Cardiac fibroblast (primary cell): ENCODE measurements around the gene A4GALT.

Experiments used
- DNase-seq, 2 donors: peaks; one replicate each; pipeline versions ENCODE4 v3.0.0 to v3.0.0-alpha.2; 2010; ENCODE audit warnings: low read depth in 2 of 2
- H3K4me3 ChIP-seq, 2 donors: replicated peaks in 1 of 2; 1 replicate in 1 of 2; 2 replicates in 1 of 2; pipeline ENCODE4 v1.5.1; 2011; ENCODE audit warnings: low read depth in 2 of 2, low read length in 2 of 2, mild to moderate bottlenecking in 2 of 2, moderate library complexity in 1 of 2
- TF ChIP-seq, protein P1 (sequence below): IDR thresholded peaks from one replicate; pipeline ENCODE4 v1.5.1; 2011; ENCODE audit warnings: low read depth, mild to moderate bottlenecking, low read length, inconsistent platforms

A4GALT gene

DNA sequence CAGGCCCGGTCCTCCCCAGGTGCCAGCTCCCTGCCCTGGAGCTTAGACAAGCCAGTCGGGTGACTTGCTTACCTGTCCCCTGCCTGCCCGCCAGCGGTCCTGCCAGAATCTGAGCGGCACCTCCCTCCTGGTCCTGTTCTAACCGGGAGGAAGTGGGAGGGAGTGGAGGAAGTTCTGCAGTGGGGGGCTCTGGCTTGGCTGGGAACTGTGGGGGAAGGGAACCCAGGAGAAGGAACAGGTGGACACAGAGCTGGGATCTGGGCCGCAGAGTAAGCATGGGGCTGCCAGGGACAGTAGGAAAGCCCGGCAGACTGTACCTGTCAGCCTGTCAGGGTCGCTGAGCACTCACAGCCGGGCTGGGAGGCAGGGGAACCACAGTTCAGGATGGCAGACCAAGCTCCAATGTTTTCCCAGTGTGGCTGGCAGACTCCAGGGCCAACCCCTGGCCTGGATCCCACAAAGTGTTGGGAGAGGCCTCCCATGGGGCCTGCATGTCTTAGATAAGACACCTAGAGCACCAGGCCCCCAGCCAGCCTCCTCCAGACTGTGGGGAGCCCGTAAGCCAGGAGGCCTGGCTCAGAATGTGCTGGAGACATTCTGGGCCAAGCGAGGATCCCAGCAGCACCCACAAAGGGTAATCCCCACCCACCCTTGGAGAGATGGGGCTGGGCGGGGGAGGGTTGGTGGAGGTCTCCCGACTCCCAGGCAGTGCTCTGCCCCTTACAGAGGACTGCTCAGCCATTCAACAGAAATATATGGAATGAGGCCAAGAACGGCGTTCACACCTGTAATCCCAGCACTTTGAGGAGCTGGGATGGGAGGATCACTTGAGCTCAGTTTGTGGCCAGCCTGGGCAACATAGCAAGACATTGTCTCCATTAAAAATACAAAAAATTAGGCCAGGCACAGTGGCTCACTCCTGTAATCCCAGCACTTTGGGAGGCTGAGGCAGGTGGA, 73.8 kb downstream of the A4GALT start:
- peak overlapping the region; percentile 13 to 30 for H3K4me3 ChIP-seq
- DNase-seq = peak in 1 of 2 donors; percentile 67
- TF ChIP-seq, protein P1, sequence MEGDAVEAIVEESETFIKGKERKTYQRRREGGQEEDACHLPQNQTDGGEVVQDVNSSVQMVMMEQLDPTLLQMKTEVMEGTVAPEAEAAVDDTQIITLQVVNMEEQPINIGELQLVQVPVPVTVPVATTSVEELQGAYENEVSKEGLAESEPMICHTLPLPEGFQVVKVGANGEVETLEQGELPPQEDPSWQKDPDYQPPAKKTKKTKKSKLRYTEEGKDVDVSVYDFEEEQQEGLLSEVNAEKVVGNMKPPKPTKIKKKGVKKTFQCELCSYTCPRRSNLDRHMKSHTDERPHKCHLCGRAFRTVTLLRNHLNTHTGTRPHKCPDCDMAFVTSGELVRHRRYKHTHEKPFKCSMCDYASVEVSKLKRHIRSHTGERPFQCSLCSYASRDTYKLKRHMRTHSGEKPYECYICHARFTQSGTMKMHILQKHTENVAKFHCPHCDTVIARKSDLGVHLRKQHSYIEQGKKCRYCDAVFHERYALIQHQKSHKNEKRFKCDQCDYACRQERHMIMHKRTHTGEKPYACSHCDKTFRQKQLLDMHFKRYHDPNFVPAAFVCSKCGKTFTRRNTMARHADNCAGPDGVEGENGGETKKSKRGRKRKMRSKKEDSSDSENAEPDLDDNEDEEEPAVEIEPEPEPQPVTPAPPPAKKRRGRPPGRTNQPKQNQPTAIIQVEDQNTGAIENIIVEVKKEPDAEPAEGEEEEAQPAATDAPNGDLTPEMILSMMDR = no peak

DNA sequence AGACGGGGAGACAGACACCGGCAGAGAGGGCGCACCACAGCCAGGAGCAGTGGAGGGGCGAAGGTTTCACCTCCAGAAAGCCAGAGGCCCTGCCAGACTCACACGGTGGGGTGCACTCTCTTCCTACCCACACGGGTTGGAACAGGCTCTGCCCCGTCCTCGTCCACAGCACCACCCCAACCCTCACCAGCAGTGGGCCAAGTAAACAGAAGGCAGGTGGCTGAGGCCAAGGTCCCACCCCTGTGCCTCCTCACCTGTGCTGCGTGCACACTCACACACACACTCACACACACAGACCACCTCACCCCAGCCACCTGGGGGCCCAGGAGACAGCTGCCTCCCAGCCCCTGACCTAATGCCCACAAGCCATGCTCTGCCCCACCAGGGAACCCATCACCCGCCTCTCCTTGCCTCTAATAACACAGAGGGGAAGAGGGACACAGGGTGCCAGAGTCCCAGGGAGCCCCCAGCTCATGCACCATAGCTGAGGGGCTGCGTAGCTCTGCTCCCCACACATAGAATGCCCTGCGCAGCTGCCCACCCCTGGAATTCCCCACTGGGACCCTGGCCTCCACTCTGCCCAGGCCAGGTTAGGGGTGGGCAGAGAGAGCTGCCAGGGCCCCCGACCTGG, 74.6 kb downstream of the A4GALT start:
- DNase-seq = no peak
- peak overlapping the region in 1 of 2 donors; percentile 30 for H3K4me3 ChIP-seq
- TF ChIP-seq, protein P1 = no peak

DNA sequence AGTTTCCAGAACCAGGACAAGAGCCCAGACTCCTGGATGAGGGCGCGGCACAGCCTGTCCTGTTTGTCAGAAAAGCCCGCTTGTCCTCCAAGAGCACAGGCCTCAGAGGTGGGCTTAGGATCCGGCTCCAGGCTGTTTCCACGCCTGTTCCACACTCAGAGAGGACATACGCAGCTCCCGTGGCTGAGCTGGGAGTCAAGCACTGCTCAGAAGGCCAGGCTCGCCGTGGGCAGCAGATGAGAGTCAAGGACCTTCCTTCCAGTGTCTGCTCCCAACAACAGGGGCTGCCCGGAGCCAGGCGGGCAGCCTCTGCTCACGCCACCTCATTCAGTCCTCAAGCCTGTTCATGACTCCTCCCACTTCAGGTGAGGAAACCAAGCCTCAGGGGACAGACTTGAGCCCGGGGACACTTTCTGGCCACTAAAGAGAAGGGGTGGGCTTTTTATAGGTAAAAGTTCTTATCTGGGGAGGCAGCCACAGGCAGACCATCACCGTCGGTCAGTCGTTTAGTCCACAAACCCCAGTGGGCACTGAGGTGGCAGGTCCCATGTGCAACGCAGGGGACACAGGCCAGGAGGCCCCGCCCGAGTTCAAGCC, 75.2 kb downstream of the A4GALT start:
- TF ChIP-seq, protein P1 = no peak
- no peak overlapping the region for H3K4me3 ChIP-seq
- DNase-seq = peak in 1 of 2 donors; percentile 35

DNA sequence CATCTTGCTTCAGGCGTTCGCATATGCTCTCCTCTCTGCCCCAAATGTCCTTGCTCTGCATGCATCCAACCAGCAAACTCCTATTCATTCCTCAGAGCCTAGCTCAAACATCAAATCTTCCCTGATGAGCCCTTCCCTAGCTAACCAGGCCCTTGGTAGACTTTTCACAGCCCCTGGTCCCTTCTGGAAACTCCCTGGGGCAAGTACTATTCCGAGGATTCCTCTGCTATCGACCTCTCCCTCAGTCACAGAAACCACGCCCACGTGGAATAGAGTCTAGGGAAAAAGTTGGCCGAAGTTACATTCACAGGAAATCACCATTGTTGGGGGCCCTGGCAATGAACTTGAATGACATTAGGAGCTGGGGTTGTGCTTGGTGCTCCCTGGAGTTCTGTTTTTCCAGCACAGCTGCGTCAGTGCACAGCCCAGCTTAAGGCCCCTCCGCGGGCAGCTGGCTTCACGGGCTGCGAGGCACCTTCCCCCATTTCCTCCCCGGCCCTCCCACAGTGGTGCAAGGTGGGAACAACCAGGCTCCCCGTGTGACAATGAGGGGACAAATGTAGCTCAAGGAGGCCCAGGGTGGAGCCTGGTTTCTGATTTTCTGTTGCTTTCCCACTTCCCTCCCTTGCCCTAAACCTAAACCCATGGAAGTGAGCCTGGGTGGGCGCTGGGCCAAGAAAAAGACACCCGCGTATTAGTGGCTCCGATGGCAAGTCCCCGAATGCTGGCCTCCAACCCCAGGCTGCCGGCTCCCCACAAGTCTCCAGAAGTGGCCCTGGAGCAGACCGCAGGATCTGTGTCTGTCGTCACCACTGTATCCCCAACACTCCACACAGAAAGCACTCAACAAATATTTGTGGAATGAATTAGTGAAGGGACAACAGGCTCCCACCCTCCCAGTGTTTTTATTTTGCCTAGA, 76.0 kb downstream of the A4GALT start:
- peak overlapping the region; percentile 11 to 28 for H3K4me3 ChIP-seq
- peak; percentile 39 to 74 for DNase-seq
- TF ChIP-seq, protein P1 = no peak

DNA sequence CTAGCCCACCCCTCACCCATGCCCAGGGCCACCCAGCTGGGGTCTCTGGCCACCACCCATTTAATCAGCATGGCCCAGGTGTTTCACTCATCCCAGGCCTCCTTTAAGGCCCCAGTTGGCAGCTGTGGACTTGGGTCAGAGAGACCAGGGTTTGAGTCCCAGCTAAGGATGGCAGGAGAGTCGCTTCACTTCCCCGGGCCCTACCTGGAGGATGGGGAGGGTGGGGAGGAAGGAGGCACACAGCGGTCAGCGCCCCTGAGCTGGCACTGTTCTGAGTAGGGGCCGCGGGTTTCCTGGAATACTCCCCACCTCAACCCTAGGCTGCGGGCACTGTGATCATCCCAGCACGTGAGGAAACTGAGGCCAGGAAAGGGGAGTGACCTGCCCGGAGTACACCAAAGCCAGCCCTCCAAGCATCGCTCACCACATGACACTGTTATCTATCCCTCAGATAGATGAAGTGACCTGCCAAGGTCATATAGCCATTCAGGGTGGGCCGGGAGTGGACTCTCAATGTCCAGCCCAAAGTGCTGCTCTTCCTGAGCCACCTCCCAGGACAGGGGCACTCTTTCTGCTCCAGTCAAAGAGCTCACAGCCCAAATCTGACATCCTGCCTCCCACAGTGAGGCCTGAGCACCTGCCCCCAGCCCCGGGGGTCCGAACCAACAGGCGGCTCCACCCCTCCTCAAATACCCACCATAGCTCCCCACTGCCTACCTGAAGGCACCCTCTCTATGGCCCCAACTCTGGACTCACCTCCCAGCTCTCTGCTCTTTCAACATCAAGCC, 76.8 kb downstream of the A4GALT start:
- no peak for DNase-seq
- no peak overlapping the region for H3K4me3 ChIP-seq
- TF ChIP-seq, protein P1 = no peak
